Skeletal muscle cell (primary cell): Measurements from ENCODE around the gene INSIG1.

Source experiments
- DNase-seq: peaks from one replicate; pipeline ENCODE4 v3.0.0-alpha.2; 2010; ENCODE audit warnings: low read depth
- H3K4me3 ChIP-seq: 2 replicates; pipeline ENCODE4 v1.5.1; 2011; ENCODE audit warnings: low read depth, mild to moderate bottlenecking, control low read depth, low read length, moderate library complexity

Gene INSIG1

DNA sequence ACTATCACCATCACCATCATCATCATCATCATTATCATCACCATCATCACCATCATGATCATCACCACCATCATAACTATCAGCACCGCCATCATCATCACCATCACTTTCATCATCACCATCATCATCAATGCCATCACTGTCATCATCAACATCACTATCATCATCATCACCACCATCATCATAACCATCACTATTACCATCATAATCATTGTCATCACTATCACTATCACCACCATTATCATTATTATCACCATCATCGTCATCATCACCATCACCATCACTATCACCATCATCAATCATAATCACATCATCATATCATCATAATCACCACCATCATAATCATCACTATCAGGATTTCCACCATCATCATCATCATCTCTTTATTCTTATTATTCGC lies 20.6 kb downstream of the INSIG1 start:
- no peak overlapping the region for H3K4me3 ChIP-seq
- DNase-seq = no peak

DNA sequence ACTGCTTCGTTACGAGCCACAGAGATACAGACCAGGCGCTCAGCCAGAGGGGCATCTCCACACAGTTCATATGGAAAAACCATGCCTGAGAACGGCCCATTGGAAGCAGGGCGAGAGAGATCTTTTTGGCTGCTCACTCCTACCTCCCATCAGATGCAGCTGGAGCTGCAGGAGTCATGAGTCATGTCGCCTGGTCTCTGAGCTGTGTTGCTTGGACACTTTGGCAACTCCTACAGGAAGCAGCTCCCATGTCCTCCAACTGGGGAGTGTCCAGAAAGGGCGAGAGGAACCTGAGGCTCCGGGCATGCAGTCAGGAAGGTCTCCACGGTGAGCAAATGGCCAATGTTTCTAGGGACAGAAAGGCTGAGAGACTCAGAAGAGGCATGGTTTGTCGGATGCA lies 24.9 kb downstream of the INSIG1 start:
- no peak overlapping the region for H3K4me3 ChIP-seq
- no peak for DNase-seq

DNA sequence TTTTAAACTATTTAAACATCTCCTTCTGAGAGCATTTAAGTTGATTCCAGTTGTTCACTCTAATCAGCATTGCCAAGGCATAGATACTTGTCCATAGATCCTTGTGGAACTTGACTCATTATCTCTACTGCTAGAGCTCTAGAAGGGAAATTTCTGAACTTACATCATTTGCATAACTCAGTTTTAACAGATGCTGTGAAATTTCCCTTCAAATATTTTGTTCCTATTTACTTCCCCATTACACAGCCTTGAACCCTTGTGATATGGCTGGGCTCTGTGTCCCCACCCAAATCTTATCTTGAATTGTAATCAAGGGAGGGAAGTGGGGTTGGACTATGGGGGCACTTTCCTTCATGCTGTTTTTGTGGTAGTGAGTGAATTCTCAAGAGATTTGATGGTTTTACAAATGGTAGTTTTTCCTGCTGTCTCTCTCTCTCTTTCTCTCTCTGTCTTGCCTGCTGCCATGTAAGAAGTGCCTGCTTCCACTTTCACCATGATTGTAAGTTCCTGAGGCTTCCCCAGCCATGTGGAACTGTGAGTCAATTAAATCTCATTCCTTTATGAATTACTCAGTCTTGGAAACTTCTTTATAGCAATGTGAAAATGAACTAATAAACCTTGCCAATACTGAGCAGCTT lies 25.4 kb downstream of the INSIG1 start:
- H3K4me3 ChIP-seq = no peak overlapping the region
- no peak for DNase-seq

DNA sequence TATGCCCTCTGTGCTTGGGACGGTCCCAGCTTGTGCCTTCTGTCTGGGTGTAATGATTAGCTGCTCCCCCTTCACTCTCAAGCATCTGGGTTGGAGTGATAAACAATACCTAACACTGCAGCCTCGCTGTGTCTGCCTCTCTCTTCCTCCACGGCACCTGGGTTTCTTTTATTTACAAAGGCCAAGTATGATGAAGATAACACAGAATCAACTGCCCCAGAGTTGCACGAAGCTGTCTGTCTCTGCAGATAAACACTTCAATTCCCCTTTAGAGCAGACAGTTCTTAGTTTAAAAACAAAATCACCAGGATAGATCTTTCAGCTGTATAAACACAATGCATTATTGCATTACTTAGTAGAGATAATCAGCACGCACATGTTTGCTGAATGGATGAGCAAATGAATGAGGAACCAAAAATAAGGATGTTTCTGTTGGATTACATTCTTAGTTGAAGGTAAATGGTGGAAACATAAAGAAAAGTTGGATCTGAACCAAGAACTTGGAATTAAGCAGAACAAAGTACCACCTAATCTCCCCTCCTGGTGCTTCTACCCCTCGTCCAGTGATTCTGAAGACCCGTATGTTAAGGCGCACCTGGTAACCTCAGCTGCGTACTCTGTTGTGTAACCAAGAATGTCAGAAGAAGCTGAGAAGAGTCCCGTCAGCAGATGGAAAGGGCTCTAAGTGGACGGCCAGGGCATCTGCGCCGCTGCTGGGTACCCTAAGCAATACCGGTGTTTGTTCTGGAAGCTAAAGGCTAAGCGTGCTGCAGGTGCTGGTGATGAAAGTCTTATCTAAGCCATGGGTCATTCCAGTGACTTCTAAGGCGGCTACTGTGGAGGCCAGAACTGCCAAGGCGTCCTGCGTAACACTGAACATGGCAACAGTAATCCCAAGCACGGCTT lies 26.6 kb downstream of the INSIG1 start:
- no peak for DNase-seq

DNA sequence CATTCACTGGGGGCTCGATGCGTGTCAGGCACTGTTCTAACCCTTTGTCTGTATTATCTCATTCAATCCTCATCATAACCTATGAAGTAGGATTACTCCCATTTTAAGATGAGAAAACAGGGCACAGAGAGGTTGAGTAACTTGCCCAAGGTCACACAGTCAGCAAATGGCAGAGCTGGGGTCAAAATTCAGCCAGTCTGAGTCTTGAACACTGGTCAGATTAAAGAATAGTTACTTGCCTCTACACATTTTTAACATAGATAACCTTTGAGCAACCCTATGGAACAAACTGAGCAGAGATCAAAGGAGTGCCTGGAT lies 27.2 kb downstream of the INSIG1 start:
- no peak for DNase-seq
- H3K4me3 ChIP-seq = no peak overlapping the region

More for the DNA sequence above, 26.6 kb downstream of the INSIG1 start:
- no peak overlapping the region for H3K4me3 ChIP-seq

DNA sequence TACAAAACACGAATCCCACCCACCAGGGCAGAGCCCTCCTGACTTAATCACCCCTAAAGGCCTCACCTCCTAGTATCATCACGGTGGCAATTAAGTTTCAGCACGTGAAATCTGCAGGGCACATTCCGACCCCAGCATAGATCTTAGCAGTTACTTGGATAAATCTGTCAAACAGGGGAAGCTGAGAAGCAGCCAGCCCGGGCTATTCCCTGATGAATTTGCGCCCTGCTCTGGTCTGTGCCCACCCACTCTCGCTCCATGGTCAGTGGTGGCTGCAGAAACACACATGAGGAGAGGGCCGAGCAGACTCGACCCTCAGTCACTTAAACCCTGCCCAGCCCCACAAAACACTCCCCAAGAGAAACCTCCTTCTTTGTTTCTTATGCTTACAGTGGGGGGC lies 28.7 kb downstream of the INSIG1 start:
- no peak for DNase-seq
- H3K4me3 ChIP-seq = no peak overlapping the region

DNA sequence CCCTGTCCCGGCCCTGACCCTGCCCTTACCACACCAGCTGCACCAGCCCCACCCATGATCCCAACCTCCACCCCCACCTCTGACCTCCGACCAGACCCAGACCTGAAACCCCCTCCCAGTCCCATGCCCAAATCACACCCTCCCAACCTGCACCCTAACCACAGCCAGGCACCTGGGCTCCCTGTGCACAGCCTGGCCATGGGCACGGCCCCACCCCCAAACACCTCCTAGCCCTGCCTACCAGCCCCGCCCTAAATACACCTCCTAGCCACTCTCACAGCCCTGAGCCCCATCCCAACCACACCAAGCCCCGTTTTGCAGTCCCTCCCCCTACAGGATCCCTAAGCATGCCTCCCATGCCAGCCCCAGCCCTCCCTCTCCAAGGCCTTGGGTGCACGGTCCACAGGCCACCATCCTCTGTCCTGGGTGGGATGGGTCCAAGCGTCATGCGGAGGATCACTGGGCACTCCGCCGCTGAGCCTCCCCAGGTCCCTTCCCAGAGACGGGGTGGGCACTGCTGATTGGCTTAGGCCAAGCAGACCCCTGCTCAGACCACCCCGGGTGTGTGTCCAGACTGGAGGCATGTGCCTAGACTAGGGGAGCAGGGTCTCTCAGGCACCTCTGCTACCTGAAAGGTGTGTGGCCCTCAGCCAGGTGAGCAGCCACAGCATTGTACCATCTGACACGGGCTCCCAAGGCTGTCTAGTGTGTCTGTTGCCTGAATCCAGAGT lies 30.1 kb downstream of the INSIG1 start:
- no peak overlapping the region for H3K4me3 ChIP-seq
- no peak for DNase-seq

DNA sequence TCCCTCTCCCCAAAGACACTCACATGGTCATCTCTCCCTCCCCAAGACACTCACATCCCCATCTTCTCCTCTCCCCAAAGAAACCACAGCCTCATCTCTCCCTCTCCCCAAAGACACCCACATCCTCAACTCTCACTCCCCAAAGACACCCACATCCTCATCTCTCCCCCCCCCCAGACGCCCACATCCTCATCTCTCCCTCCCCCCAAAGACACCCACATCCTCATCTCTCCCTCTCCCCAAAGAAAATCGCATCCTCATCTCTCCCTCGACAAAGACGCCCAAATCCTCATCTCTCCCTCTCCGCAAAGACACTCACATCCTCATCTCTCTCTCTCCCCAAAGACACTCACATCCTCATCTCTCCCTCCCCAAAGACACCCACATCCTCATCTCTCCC lies 31.5 kb downstream of the INSIG1 start:
- H3K4me3 ChIP-seq = no peak overlapping the region
- DNase-seq = no peak

DNA sequence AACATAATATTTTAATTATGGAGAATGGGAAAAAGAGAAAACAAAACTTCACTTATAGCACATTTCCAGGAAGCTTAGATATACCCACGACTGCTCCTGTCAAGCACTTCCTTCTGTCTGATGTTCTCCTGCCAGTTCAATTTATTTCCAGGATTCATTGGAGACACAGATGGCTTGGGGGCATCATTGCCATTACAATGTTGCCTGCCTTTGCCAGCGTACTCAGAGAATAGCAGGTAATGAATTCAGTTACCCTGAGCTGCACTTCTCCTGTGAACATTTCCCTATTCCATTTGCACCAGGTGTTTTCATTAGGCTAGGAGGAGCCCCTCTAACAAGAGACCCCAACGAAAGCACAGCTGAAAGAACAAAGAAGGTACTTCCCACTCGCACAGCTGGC lies 33.7 kb downstream of the INSIG1 start:
- no peak overlapping the region for H3K4me3 ChIP-seq

DNA sequence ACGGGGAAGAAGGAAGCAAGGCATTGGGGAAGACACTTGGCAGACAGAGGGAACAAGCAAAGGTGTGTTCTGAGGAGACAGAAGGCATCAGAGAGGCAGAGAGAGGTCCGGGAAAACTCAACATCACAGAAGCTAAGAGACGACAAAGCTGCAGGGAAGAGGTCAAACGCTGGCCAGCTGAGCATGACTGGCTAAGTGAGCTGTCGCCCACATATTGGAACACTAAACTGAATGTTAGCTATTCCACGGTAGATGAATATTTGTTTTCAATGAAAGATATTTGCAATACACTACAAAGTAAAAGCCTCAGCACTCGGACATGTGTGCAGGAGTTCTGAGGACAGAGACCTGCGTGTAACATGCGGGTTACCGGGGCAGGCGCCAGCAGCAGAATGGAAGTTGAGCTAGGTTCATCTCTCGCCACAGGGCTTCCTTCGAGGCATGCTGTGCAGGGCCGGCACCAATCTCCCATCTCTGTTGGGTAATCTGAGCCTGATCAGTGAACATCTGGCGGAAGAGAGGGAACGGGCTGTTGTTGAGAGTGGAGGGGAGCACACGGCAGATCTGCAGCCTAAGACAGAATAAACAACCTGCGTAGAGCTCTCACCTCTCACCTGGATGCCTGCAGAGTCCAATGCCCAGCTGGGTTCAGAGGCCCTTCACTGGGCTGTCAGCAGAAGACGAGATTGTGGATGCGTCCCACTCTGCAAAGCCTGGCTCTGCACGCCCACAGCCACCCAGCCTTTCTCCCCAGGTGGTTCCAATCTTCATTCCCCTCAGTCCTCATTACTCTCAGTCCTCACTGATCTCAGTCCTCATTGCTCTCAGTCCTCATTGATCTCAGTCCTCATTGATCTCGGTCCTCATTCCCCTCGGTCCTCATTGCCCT lies 35.9 kb downstream of the INSIG1 start:
- H3K4me3 ChIP-seq = no peak overlapping the region
- DNase-seq = no peak

More for the DNA sequence above, 33.7 kb downstream of the INSIG1 start:
- no peak for DNase-seq

DNA sequence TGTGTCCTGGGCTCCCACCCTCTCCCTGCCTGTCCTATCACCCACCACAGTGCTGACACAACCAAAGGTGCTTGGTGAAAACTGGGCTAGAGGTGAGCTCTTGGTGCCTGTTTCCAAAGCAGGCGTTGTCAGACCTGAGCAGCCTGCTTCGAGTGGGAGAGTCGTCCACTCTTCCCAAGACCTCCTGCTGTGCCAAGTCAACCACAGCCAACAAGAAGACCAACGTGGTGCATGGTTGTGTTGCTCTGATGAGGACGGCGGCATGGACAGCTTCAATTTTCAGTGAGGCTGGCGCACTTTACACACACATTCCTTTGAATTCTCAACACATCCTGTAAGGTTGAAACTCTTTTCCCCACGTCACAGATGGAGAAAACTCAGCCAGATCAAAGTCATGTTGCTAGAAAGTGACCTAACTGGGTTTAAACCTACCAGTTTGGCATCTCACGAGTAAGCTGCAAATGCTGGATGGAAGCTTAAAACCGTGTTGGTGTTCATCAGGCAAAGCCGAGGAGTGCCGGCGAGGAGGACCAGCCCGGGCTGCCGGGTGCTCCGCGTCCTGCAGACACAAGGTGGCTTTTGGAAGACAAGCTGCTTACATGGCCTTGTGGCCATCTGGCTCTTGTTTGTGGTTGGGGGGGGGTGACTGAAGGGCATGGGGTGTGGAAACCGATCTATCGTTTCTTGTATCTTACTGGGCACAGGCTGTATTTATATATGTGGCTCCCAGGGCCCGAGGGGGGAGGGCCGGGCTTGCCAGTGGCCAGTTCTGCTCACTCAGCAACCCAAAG lies 39.3 kb downstream of the INSIG1 start:
- no peak for DNase-seq
- no peak overlapping the region for H3K4me3 ChIP-seq

DNA sequence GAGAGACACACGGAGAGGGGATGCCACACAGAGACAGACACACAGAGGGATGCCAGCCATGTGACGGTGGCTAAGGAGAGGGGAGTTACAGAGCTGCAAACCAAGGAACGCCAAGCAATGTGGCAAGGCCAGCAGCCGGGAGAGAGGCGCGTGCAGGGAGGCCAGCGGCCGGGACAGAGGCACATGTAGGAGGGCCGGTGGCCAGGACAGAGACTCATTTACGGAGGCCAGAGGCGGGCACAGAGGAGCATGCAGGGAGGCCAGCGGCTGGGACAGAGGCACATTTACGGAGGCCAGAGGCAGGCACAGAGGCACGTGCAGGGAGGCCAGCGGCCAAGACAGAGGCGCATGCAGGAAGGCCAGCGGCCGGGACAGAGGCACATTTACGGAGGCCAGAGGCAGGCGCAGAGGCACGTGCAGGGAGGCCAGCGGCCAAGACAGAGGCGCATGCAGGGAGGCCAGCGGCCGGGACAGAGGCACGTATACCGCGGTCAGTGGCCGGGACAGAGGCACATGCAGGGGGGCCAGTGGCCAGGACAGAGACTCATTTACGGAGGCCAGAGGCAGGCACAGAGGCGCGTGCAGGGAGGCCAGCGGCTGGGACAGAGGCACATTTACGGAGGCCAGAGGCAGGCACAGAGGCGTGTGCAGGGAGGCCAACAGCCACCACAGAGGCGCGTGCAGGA lies 40.4 kb downstream of the INSIG1 start:
- no peak for DNase-seq
- no peak overlapping the region for H3K4me3 ChIP-seq

DNA sequence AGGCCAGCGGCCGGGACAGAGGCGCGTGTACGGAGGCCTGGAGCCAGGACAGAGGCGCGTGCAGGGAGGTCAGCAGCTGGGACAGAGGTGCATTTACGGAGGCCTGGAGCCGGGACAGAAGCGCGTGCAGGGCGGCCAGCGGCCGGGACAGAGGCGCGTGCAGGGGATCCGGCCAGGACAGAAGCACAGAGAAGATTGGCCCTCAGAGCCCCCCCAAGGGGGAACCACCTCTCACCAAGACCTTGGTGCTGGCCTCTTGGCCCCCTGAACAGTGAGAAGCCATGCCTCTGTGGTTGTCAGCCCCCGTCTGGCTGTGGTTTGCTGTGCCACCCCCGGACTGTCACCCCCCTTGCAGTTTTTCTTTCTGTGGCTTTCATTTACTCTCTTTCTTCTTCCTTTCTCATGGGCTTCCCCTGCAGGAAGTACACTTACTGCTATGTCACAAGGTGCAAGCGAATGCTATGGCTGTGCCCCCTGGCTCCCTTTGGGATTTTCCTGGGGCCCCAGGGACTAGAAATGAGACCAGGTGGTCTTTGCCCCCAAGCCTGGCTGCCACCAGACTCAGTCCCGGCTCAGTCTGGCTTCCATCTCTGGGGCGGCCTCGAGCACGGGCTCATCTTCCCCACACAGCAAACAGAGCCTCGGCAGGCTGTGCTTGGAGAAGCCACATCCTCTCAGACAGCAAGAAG lies 41.1 kb downstream of the INSIG1 start:
- DNase-seq = no peak

DNA sequence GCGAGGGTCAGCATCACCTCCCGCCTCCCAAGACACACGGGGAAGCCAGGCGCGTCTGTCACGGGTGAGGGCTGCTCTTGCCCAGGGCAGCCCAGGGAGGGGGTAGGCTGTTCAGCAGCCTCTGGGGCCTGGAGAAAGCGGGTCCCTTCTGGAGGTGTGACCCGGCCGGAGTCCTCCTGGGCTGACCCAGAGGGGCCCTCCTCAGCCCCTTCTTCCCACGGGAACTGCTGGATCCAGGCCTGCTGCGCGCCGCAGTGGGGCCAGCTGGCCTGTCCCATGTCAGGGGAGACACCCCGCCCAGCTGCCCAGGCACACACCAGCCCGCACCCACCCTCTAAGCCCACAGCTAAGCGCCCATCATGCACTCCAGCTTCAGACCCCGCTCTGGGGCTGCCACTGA lies 41.8 kb downstream of the INSIG1 start:
- no peak for DNase-seq

More for the DNA sequence above, 41.1 kb downstream of the INSIG1 start:
- no peak overlapping the region for H3K4me3 ChIP-seq

DNA sequence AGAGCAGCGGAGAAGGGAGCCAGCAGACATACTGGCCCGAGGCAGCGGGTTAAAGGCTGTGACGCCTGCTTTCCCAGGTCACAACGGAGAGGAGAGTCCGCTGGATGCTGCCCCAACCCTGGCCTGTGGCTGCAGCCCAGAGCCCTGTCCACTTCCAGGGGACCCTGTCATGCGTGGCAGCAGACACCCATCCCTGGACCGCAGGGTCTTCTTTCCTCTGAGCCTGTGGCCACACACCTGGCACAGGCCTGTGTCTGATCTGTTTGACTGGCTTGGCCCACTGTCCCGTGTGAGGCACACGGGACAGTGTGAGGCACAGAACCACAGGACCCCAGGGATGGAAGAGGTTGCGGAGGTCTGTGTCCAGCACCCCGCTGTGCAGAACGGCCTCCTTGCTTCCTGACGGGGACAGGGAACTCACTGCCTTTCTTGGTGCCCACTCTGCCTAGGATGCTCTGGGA lies 42.4 kb downstream of the INSIG1 start:
- no peak for DNase-seq
- H3K4me3 ChIP-seq = no peak overlapping the region

More for the DNA sequence above, 41.8 kb downstream of the INSIG1 start:
- H3K4me3 ChIP-seq = no peak overlapping the region

DNA sequence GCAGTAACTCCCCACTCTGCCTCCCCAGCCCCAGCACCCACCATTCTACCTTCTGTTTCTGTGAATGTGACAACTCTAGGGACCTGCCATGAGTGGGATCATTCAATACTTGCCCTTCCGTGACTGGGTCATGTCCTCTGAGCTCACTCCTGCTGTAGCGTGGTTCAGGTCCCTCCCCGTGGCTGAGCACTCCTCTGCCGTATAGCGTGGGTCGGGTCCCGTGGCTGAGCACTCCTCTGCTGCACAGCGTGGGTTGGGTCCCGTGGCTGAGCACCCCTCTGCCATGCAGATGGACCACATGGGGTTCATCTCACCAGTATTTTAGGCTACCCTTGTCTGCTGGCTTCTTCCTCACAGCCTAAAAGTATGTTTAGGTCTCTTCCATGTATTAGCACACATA lies 43.0 kb downstream of the INSIG1 start:
- H3K4me3 ChIP-seq = no peak overlapping the region
- DNase-seq = no peak

DNA sequence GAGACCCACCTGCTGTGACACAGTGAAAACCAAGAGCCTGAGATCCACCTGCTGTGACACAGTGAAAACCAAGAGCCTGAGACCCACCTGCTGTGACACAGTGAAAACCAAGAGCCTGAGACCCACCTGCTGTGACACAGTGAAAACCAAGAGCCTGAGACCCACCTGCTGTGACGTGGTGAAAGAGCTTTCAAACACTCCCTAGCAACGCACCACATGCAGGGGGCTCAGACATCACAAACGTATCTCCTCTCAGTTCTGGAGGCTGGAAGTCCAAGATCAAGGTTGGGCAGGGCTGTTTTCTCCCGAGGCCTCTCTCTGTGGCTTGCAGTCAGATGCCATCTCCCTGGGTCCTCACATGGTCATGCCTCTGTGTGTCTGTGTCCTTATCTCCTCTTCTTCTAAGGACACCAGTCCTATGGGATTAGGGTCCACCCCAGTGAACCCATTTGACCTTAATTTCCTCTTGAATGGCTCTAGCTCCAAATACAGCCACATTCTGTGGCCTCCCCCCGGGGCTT lies 43.8 kb downstream of the INSIG1 start:
- H3K4me3 ChIP-seq = no peak overlapping the region
- no peak for DNase-seq
